ENCODE measurements around the gene VAV2. TPM values are rescaled to one million over a fixed set of nuclear protein-coding genes. Genes with fewer than 3 reads are reported as not detected.

Gene VAV2
- total and polyA plus RNA-seq, 2 experiments from 2014 or later = 8.1 to 28.9 TPM

DNA sequence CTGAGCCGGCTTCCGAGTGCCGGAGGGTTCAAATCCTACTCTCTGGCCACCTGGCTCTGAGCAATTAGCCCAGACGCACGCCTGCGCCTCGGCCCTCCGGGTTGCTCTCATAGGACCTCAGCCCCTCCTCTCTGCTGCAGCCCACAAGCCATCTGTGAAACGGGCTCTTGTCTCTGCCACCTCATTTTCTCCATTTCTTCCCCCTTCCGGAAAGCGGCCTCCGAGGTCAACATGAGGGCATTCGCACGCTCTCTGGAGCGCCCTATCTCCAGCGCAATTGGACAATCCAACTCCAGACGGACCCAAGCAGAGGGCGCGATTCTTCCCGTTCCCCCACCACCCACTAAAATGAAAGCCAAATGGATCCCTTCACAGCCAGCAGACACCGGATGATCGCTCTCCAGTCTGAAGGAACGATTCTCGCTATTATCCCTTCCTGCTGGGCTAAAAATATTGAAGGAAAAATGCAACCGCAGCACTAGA, 41.5 kb downstream of the VAV2 start:
- DNase-seq (ENCODE audit: low spot score) = no peak
- ATAC-seq = no peak

More for the DNA sequence above, 41.5 kb downstream of the VAV2 start:
- no peaks in the 10 kb centered on the region for H3K36me3 Mint-ChIP-seq (ENCODE audit: low read depth)
- H3K4me1 ChIP-seq (ENCODE audit: insufficient read depth) = no peaks in the 10 kb centered on the region
- H3K9me2 ChIP-seq (ENCODE audit: insufficient read depth) = no peaks in the 10 kb centered on the region
- no peak overlapping the region for H2AFZ ChIP-seq
- H4K20me1 ChIP-seq (replicated peaks; ENCODE audit: insufficient read depth) = no peaks in the 10 kb centered on the region; the same call in none of the 2 replicates
- no peaks in the 10 kb centered on the region; the same call in 1 of the 2 replicates for H3K36me3 ChIP-seq (ENCODE audit: insufficient read depth)
- H3K27me3 ChIP-seq (ENCODE audit: insufficient read depth) = no peaks in the 10 kb centered on the region
- no peak overlapping the region for H3K4me3 Mint-ChIP-seq
- H3K4me3 ChIP-seq = no peak overlapping the region
- H3F3A ChIP-seq (replicated peaks; ENCODE audit: low read depth) = no peaks in the 10 kb centered on the region
- H3K27ac ChIP-seq (ENCODE audit: low read depth) = peak overlapping the region; percentile 19; the same call in 1 of the 2 replicates
- H3K4me1 Mint-ChIP-seq = peaks cover 29% of the 10 kb centered on the region
- no peaks in the 10 kb centered on the region for H3K9me3 Mint-ChIP-seq
- peak overlapping the region; percentile 84 for H3K27ac Mint-ChIP-seq
- no peak overlapping the region for H3K4me2 ChIP-seq
- peaks cover 22% of the 10 kb centered on the region for H3K27me3 Mint-ChIP-seq (ENCODE audit: insufficient read depth, low read depth, poor library complexity)
- H3K79me2 ChIP-seq (replicated peaks; ENCODE audit: insufficient read depth) = peaks cover 79% of the 10 kb centered on the region
- TF ChIP-seq NANOG (IDR thresholded peaks at IDR 0.05; ENCODE audit: borderline replicate concordance) = no peak
- no peak for TF ChIP-seq EZH2phosphoT487 (IDR thresholded peaks at IDR 0.05; ENCODE audit: unreplicated experiment)
- TF ChIP-seq CREB1 (CRISPR knock-in tag; IDR thresholded peaks at IDR 0.05; ENCODE audit: low read depth) = no peak
- no peak for TF ChIP-seq EZH2 (IDR thresholded peaks at IDR 0.05; ENCODE audit: low read depth, unreplicated experiment)
- TF ChIP-seq, protein P1, sequence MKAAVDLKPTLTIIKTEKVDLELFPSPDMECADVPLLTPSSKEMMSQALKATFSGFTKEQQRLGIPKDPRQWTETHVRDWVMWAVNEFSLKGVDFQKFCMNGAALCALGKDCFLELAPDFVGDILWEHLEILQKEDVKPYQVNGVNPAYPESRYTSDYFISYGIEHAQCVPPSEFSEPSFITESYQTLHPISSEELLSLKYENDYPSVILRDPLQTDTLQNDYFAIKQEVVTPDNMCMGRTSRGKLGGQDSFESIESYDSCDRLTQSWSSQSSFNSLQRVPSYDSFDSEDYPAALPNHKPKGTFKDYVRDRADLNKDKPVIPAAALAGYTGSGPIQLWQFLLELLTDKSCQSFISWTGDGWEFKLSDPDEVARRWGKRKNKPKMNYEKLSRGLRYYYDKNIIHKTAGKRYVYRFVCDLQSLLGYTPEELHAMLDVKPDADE (IDR thresholded peaks at IDR 0.05) = no peak
- TF ChIP-seq, protein P2, sequence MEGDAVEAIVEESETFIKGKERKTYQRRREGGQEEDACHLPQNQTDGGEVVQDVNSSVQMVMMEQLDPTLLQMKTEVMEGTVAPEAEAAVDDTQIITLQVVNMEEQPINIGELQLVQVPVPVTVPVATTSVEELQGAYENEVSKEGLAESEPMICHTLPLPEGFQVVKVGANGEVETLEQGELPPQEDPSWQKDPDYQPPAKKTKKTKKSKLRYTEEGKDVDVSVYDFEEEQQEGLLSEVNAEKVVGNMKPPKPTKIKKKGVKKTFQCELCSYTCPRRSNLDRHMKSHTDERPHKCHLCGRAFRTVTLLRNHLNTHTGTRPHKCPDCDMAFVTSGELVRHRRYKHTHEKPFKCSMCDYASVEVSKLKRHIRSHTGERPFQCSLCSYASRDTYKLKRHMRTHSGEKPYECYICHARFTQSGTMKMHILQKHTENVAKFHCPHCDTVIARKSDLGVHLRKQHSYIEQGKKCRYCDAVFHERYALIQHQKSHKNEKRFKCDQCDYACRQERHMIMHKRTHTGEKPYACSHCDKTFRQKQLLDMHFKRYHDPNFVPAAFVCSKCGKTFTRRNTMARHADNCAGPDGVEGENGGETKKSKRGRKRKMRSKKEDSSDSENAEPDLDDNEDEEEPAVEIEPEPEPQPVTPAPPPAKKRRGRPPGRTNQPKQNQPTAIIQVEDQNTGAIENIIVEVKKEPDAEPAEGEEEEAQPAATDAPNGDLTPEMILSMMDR (conservative IDR thresholded peaks at IDR 0.05; ENCODE audit: low read depth in 2 of 2) = no peak
- TF ChIP-seq STAT1 (IDR thresholded peaks at IDR 0.05; ENCODE audit: unreplicated experiment) = no peak
- no peak for TF ChIP-seq ZNF331 (CRISPR knock-in tag; IDR thresholded peaks at IDR 0.05; ENCODE audit: low read depth)
- no peak for TF ChIP-seq ZNF114 (CRISPR knock-in tag; IDR thresholded peaks at IDR 0.05)
- TF ChIP-seq, protein P3, sequence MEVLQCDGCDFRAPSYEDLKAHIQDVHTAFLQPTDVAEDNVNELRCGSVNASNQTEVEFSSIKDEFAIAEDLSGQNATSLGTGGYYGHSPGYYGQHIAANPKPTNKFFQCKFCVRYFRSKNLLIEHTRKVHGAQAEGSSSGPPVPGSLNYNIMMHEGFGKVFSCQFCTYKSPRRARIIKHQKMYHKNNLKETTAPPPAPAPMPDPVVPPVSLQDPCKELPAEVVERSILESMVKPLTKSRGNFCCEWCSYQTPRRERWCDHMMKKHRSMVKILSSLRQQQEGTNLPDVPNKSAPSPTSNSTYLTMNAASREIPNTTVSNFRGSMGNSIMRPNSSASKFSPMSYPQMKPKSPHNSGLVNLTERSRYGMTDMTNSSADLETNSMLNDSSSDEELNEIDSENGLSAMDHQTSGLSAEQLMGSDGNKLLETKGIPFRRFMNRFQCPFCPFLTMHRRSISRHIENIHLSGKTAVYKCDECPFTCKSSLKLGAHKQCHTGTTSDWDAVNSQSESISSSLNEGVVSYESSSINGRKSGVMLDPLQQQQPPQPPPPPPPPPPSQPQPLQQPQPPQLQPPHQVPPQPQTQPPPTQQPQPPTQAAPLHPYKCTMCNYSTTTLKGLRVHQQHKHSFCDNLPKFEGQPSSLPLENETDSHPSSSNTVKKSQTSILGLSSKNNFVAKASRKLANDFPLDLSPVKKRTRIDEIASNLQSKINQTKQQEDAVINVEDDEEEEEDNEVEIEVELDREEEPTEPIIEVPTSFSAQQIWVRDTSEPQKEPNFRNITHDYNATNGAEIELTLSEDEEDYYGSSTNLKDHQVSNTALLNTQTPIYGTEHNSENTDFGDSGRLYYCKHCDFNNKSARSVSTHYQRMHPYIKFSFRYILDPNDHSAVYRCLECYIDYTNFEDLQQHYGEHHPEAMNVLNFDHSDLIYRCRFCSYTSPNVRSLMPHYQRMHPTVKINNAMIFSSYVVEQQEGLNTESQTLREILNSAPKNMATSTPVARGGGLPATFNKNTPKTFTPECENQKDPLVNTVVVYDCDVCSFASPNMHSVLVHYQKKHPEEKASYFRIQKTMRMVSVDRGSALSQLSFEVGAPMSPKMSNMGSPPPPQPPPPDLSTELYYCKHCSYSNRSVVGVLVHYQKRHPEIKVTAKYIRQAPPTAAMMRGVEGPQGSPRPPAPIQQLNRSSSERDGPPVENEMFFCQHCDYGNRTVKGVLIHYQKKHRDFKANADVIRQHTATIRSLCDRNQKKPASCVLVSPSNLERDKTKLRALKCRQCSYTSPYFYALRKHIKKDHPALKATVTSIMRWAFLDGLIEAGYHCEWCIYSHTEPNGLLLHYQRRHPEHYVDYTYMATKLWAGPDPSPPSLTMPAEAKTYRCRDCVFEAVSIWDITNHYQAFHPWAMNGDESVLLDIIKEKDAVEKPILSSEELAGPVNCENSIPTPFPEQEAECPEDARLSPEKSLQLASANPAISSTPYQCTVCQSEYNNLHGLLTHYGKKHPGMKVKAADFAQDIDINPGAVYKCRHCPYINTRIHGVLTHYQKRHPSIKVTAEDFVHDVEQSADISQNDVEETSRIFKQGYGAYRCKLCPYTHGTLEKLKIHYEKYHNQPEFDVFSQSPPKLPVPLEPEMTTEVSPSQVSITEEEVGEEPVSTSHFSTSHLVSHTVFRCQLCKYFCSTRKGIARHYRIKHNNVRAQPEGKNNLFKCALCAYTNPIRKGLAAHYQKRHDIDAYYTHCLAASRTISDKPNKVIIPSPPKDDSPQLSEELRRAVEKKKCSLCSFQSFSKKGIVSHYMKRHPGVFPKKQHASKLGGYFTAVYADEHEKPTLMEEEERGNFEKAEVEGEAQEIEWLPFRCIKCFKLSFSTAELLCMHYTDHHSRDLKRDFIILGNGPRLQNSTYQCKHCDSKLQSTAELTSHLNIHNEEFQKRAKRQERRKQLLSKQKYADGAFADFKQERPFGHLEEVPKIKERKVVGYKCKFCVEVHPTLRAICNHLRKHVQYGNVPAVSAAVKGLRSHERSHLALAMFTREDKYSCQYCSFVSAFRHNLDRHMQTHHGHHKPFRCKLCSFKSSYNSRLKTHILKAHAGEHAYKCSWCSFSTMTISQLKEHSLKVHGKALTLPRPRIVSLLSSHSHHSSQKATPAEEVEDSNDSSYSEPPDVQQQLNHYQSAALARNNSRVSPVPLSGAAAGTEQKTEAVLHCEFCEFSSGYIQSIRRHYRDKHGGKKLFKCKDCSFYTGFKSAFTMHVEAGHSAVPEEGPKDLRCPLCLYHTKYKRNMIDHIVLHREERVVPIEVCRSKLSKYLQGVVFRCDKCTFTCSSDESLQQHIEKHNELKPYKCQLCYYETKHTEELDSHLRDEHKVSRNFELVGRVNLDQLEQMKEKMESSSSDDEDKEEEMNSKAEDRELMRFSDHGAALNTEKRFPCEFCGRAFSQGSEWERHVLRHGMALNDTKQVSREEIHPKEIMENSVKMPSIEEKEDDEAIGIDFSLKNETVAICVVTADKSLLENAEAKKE (CRISPR knock-in tag; IDR thresholded peaks at IDR 0.05) = no peak
- no peak for TF ChIP-seq JUNB (IDR thresholded peaks at IDR 0.05; ENCODE audit: unreplicated experiment)
- no peak for TF ChIP-seq POLR2AphosphoS5 (IDR thresholded peaks at IDR 0.05; ENCODE audit: low read depth)
- TF ChIP-seq, protein P4, sequence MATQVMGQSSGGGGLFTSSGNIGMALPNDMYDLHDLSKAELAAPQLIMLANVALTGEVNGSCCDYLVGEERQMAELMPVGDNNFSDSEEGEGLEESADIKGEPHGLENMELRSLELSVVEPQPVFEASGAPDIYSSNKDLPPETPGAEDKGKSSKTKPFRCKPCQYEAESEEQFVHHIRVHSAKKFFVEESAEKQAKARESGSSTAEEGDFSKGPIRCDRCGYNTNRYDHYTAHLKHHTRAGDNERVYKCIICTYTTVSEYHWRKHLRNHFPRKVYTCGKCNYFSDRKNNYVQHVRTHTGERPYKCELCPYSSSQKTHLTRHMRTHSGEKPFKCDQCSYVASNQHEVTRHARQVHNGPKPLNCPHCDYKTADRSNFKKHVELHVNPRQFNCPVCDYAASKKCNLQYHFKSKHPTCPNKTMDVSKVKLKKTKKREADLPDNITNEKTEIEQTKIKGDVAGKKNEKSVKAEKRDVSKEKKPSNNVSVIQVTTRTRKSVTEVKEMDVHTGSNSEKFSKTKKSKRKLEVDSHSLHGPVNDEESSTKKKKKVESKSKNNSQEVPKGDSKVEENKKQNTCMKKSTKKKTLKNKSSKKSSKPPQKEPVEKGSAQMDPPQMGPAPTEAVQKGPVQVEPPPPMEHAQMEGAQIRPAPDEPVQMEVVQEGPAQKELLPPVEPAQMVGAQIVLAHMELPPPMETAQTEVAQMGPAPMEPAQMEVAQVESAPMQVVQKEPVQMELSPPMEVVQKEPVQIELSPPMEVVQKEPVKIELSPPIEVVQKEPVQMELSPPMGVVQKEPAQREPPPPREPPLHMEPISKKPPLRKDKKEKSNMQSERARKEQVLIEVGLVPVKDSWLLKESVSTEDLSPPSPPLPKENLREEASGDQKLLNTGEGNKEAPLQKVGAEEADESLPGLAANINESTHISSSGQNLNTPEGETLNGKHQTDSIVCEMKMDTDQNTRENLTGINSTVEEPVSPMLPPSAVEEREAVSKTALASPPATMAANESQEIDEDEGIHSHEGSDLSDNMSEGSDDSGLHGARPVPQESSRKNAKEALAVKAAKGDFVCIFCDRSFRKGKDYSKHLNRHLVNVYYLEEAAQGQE (IDR thresholded peaks at IDR 0.05; ENCODE audit: unreplicated experiment) = no peak

Measured in GM23338 (cell line).